OCI-M1 (cell line): ENCODE data around the gene CHST11.

ENCODE experiments used
- DNase-seq: peaks from one replicate; lab custom pipeline; 2025; lab: John Stamatoyannopoulos, UW

The CHST11 gene

DNA sequence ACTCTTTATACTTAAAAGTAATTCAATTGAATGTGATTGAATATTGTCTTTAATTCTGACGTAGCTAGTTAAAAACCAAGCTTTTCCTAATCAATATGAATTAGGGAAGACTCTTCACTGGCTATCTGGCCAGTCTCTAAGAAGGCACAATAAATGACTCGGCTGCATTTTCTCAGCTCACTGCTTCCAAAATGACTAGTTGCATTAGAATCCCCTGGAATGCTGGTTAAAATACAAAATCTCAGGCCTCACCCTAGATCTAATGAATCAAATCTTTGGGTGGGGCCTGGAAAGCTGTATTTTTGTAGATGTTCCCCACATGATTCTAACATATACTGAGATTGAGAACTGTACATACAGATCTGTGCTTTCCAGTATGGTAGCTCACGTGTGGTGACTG lies 242.1 kb downstream of the CHST11 start:
- no peak for DNase-seq

GRCh38 chr12:104699489-104700190 lies 242.9 kb downstream of the CHST11 start:
- DNase-seq, result no peak

GRCh38 chr12:104700324-104700723 lies 243.6 kb downstream of the CHST11 start:
- no peak for DNase-seq

GRCh38 chr12:104701301-104701700 lies 244.6 kb downstream of the CHST11 start:
- DNase-seq, result no peak

DNA sequence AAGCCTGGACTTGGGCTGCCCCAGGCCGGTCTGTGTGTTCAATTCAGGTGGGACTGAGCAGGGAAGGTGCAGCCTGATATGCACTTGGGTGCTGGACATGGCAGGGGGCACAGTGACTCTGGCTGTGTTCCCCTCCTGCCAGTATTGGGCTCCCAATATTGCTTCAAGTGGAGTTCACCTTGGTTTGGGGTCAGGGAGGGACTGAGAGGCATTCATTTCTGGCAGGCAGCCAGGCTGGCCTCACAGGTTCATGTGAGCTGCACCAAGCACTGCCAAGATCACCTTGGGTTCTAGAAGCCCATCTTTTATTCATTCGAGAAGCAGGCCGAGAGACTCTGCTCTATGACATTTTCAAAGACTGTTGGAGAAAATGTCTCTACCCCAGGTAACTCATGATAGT lies 245.0 kb downstream of the CHST11 start:
- DNase-seq, result no peak

DNA sequence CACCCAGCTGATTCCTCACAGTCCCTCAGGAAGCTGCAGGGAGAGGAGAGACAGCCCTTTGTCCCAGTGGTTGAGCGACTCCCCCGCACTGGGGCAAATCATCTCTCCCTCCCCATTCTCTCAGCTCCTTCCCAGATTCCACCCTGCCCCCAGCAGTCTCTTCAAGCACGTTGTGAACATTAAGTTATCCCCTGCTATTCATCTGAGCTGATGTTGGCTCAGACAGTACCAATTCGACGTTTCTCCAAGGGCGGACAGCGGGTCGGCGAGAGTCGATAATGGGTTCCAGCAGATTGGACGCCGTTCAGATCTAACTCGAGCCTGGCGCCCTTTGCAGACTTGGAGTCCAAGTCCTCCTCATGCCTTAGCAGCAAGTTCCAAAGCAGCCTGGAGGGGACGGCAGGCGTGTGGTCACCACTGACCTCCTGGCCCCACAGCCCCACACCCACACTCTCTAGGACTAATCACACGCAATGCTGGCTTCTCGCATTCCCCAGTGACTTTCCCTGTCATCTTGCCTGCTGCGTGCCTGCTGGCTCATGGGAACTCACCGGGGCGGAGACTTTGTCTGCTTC lies 245.9 kb downstream of the CHST11 start:
- no peak for DNase-seq

DNA sequence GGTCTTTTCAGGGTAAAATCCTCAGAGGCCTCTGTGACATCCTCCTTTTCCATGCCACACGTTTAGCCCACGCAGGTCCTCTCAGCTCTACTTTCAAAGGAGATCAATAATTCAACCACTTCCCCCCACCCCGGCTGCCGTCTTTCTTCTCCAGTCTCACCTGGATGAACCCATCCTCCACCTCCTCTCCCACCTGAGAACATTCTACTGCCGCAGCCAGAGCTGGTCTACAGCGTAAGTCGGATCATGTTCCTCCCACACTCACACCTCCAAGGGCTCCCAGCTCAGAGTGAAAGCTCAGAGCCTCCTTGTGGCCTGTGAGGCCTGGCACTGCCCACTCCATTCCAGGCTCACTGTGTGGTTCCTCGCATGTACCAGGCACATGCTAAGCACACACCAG lies 246.6 kb downstream of the CHST11 start:
- no peak for DNase-seq

DNA sequence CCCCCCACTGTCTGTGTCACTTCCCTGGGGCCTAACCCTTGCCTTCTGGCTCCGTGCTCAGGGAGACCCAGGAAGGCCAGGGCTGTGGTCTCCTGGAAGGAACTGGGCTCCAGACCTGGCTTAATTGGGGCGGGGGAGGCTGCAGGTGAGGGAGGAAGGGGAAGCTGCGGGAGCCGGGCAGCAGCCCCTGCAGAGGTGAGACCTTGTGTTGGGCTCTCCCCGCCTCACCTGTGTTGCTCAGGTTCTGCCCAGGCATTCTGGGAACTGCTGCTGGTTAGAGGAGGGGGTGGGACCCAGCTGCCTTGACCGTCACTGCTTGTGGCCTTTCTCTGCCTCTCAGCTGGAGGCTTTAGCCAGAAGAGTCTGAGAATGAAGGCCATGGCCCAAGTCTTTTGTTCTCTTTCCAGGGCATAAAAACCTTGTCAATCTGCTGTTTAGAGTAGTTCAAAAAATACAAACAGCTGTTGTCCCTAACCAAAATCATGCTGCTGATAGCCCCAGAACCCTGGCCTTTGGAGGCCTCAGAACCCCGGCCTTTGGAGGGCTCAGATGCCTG lies 247.6 kb downstream of the CHST11 start:
- DNase-seq, result no peak

DNA sequence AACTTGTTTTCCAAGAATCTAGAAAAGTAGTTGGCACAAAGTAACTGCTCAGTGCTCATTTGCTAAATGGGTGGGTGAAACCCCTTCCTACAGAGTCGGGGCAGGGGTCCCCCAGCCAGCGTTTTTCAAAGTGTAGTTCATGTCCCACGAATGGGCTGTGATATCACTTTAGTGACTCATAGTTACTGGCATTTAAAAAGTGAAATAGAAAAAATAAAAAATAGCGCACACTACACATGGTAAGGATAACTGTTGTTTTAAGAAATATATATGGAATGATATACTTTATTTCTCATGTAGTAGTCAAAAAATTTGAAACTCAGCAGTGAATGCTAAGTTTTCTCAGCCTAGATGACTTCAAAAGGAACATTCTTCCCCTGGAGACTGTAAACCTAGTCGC lies 250.4 kb downstream of the CHST11 start:
- DNase-seq, result no peak

- DNase-seq, result no peak
These were observed 251.2 kb downstream of the CHST11 start for GRCh38 chr12:104707794-104708558.

GRCh38 chr12:104708891-104709290 lies 252.1 kb downstream of the CHST11 start:
- no peak for DNase-seq

DNA sequence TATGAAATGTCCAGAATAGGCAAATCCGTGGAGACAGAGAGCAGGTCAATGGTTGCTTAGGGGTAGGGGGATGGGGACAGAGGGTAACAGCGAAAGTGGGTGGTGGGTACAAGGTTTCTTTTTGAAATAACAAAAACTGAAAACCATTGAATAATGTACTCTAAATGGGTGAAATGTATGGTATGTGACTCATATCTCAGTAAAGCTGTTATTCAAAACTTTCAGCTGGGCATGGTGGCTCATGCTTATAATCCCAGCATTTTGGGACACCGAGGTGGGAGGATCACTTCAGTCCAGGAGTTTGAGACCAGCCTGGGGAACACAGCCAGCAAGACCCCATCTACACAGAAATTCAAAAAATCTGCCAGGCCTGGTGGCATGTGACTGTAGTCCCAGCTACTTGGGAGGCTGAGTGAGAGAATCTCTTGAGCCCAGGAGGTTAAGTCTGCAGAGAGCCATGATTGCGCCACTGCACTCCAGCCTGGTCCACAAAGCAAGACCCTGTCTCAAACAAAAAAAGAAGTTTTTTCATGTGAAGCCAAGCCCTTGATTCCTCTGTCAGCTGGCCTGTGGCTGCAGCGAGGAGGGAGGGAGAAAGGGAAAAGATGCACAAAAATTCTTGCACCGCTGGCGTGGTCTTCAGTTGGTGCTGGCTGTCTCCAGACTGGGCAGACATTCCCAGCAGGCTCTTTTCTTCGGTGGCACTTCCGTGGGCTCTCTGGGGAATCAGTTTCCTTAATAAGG lies 253.1 kb downstream of the CHST11 start:
- no peak for DNase-seq

- DNase-seq, result no peak
These were observed 254.4 kb downstream of the CHST11 start for GRCh38 chr12:104710940-104711689.

- no peak for DNase-seq
These were observed 255.7 kb downstream of the CHST11 start for GRCh38 chr12:104712477-104712876.

DNA sequence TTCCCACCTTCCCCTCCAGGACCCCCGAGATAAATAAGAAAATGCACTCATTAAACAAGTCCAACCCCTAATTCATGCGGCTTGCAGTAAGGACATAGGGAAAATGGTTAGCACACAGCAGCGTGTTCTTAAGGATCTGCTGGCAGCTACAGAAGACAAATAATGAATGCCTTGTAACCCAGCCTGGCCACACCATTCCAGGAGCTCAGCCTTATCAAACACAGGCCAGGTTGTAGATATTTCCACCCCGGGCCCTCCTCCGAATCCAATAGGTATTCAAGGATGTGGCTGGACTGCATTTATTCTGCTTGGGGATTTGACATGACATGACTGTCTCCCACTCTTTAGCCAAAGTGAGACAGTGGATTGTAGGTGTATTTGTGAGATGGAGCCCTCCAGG lies 256.2 kb downstream of the CHST11 start:
- no peak for DNase-seq

GRCh38 chr12:104713444-104713843 lies 256.7 kb downstream of the CHST11 start:
- no peak for DNase-seq

GRCh38 chr12:104714369-104714768 lies 257.6 kb downstream of the CHST11 start:
- DNase-seq, result no peak

- no peak for DNase-seq
These were observed 259.4 kb downstream of the CHST11 start for GRCh38 chr12:104716172-104716571.

DNA sequence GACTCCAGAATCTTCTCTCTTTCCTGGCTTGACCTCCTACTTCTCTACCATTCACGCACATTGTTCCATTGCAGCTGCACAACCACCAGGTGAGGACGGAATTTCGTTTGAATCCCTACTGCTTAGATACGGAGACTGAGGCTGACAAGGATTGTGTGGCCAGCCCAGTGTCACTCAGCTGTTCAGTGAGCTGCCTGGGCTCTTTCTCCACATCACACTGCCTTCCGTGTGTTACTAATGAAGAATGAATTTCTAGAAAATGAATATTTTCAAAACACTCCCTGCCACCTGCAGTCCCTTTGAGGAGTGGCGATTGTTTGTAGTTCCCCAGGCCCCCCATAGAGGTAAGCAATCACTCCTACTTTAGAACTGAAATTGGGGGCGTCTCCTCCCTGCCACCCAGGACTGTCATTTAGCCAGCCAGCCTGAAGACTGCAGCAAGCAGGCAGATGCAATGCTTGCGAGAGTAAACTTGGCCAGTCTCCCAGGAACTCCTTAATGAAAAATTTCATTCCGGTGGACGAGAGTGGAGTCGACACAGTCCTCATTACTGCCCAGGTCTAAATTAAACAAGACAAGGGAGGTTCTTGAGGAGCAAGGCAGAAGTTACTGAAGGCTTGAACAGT lies 261.7 kb downstream of the CHST11 start:
- DNase-seq, result no peak

- DNase-seq, result no peak
These were observed 263.1 kb downstream of the CHST11 start for GRCh38 chr12:104719700-104720338.
